ENCODE results near the gene DCC.
"Not testable (repeated sequence)": the region's sequence is repeated elsewhere in the genome, so short reads cannot be mapped to it uniquely, and the experiment has no call there.

Gene DCC

DNA sequence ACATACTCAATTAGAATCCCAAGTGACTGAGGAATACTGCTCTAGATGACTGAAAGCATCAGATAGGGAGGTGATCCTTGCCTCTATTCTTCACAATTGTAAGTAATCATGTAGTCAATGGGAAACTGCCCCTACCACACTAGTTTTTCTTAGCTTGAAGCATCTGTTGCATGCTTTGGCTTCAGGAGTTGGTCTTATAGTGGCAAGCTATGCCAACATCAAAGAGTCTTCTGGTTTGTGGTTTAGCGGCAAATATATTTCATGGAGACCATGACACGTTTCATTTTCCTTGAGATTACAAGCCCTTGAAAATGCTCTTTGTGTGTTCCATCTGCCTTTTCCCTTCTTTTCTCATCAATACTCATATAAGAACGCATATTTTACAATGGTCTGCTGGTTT lies 12.9 kb downstream of the DCC start:
- DNase-seq (ENCODE audit: low spot score) = no peak

DNA sequence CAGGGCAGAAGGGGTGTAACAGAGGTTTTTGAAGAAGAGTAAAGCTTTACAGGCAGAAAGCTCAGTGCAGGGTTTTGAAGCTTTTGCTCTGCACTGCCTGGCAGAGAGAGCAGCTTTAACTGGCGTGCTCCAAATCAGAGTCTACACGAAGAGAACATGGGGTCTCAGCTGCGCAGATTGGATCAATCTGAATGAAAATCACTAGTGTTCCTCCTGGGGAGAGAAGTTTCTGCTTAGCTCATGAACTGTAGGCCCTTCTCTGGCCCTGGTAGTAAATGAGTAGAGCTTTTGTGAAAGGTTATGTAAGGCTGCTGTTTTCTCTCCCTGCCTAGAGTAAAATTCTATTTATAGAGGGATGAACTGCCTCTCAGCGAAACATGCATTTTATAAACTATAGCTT lies 13.6 kb downstream of the DCC start:
- no peak for DNase-seq (ENCODE audit: low spot score)

DNA sequence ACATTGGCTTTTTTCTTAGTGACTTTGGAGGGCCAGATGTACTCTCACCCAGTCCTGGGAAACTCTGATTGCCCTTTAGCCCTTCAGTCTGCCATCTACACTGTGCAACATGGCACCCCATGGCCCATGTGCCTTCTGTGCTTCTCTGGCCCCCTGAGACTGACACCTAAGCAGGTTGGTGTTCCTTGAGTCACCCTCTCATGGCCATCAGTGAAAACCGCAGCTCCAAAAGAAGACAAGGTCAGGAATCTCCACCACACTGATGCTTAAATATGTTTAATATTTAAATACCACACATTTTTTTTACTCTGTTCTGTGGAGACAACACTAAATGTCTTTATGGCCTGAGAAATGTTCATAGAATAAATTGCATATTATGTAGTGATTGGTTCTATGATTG lies 23.9 kb downstream of the DCC start:
- DNase-seq (ENCODE audit: low spot score) = no peak

DNA sequence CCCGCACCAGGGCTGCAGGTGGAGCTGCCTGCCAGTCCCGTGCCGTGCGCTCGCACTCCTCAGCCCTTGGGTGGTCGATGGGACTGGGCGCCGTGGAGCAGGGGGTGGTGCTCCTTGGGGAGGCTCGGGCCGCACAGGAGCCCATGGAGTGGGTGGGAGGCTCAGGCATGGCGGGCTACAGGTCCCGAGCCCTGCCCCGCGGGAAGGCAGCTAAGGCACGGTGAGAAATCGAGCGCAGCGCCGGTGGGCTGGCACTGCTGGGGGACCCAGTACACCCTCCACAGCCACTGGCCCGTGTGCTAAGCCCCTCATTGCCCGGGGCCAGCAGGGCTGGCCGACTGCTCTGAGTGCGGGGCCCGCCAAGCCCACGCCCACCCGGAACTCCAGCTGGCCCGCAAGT lies 26.9 kb downstream of the DCC start:
- not testable (repeated sequence) for DNase-seq (ENCODE audit: low spot score)

DNA sequence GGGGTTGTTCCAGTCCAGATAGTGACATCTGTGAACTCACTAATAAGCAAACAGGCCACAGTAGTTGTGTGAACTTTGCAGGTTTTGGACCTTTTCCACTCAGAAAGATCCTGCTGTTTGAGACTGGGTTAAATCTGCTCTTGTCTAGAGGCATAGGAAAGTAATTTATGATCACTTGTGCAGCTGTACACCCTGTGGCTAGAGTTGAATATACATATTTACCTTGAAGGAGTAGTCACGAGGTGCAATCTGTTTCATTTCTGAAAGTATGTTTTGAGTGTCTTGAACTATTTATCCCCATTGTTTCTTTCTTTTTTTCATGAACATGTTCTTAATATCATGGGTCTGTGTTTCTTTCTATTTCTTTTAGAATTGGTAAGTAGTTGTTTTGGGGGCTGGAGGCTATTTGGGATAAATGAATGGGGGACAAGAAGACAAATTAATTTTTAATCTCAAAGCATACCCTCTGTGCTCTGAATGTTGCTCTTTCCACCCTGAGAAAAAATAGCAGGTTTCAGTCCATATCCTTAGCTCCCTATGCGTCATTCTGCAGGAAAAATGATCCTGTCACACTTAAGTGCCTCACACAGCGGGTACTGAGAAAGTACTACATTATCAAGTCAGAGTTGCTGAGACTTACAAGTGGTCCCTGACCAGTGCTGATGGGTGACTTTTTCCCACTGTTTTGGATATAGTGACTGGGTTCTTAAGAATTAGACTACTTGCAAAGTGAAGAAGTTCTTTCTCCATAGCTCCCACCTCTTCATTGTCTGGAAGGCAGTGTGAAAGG lies 28.2 kb downstream of the DCC start:
- DNase-seq (ENCODE audit: low spot score) = no peak

DNA sequence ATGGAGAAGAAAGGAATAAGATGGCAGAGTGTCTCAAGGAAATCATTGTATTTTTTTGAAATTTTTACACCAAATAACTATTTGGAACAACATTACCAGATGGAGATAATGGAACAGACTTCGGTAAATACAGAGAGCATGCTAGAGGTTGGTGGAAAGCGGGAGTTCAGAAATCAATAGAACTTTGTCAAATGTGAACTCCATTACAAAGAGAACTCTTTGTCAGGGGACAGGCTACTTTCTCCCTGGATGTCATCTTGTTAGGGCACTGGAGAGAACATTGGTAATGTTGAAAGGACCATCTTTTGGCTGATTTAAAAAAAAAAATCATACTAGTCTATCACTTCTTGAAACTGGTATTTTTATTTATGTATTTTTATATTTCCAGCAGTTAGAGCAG lies 30.8 kb downstream of the DCC start:
- no peak for DNase-seq (ENCODE audit: low spot score)

DNA sequence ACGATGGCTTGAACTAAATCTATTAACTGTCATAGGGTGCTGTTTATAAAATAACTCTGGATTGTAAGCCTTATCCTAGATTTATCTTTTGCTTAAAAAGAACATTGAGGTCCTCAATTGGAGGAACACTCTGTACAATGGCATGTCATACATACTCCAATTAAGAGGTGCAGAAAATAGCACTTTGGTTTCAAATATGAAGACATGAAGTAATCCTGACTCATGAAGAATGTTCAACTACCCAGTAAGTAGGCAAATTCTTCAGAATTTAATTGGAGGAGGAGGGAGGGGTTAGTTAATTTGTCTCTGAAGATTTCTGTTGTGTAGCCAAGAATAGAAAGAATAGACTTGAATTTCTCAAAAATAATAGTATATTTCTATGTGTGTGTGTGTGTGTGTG lies 36.1 kb downstream of the DCC start:
- DNase-seq (ENCODE audit: low spot score) = no peak

DNA sequence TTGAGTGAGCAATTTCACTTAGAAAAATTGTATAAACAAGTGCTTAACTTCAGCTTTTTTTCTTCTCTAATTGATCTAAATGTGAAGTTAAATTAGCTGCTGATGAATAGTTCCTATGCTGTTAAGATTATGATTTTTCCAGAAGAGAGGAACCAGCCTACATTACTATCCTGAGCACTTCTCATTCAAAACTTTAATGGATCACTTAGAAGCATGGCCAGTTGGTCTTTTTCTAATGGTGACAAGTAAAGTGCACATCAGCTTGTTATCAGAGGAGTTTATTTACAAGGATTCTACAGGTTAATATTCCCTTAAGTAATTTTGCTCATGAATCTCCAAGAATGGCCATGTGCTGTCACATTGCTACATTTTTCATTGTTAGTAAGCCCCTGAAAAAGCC lies 37.1 kb downstream of the DCC start:
- DNase-seq (ENCODE audit: low spot score) = no peak

DNA sequence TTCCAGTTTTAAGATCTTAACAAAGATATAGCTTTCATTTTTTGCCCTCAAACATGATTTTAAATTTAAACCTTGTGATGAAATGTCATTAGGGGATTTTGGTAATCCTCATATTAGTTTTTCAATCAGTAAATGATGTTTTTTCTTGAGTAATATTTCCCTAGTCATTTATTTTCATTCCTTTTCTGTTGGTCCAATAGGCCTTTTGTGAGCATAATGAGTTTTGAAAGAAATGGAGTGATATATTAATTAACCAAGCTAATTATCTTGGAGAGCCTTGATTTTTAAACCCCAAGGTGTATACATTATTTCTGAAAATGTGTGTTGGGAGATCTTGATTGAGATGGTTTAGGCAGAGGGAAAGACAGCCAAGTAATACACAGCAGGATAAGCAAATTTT lies 46.3 kb downstream of the DCC start:
- DNase-seq (ENCODE audit: low spot score) = no peak

DNA sequence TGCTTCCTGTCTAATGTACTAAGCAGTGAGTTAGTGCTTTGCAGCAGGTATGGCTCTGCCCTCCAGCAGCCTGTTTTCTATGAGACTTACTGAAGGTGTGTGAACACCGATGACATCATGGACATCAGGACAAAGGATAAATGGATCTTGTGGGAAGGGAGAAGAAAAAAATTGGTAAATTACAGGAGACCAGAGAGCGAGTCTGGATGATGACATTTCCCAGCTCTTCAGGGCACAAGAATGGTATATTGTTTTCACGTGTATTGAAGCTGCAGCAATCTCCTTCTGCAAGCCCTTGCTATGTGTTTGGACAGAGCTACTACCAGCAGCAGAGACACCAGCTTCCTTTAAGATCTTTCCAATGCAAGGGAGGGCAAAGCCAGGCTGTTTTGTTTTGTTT lies 47.2 kb downstream of the DCC start:
- DNase-seq (ENCODE audit: low spot score) = no peak

DNA sequence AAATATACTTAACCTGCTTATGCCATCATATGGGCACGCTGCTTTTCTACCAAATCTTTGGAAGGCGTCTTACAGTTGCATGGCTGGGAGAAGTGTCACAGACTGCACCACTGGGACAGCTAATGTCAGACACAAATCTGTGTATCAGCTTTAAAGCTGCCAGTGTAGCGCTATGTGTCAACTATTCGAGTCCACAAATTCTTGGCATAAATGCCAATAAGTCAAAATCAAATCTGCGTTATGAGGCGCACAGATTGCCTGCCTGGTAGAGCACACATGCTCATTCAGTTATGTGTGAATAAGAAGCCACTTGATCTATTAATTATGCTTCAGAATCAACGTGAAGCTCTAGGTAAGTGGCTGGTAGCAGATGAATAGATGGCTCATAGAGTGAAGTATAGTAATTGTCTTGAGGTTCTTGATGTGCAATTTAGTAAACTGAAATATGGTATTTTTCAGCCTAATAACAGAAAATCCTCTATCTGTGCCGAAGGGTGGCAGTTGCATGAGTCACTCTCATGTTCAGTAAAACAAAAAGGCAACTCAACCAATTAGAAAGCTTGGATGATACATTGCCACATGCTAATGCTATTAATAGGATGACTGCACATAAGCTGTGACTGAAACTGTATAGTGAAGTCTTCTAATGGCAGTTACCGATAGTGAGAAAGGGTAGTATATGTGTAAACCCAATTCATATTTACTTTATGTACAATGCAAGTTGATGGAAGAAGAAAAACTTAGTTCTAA lies 52.0 kb downstream of the DCC start:
- DNase-seq (ENCODE audit: low spot score) = no peak

DNA sequence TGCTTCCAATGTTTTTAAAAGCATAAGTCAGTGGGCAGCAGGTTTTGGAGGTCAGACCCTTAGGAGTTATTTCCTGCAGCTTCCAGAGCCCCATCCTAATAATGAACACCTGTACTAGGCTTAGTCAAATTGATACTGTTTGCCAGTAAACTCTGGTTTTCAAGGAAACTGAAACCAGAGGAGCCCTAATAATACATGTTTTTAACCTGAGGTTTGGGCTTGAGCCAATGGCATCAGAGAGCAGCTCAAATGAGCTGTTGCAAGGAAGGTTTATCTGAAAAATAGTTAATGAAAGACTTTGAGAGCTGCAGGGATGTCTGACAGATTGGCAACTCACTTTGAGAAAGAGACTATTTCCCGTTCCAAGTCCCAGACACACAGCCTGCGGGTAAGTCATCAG lies 54.6 kb downstream of the DCC start:
- no peak for DNase-seq (ENCODE audit: low spot score)

DNA sequence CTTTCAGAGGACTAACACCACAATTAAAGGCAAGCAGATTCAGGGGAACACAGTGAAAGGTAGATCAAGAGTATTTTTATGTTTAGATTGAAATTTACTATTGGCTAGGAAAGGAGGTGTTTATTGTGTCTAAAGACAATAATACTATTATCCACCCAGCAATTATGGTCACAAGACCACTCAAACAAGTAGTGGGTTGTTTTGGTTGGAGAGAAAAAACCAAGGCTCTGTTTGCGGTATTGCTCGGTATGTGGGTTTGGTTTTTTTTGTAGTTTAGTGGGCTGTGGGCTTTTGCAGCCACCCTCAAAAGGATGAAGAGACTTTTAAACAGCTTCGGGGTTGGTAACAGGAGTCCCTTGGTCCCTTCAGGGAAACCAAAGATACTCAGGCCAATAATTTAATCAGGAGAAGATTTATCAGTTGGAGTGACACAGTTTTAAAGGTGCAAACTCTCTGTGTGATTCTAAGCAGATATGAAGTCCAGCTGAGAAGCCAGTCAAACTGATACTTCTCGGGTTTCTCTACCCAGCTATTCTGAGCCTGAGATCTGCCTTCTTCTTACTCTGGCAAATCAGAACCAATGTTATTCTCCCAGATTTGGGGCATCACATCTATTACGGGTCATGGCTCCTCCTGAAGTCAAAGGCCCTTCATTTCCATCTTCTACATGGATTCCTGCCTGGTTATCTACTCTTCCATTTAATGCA lies 55.3 kb downstream of the DCC start:
- DNase-seq (ENCODE audit: low spot score) = no peak

DNA sequence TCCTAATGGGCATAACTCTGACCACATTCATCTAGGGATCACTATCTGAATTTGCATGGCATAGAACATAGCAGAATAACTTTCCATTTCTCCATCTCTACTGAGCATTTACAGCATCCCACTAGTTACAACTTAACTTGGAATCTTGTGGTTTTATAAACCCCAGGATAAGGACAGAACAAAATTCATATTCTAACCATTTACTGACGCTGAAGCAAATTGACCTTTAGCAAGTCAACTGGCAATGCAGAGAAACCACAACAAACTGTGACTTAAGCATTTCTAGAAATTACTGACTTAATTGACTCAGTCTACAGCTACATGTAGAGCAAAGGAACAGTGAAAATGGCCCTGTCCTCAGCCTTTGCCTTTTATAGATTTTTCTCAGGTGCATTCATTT lies 61.2 kb downstream of the DCC start:
- no peak for DNase-seq (ENCODE audit: low spot score)

DNA sequence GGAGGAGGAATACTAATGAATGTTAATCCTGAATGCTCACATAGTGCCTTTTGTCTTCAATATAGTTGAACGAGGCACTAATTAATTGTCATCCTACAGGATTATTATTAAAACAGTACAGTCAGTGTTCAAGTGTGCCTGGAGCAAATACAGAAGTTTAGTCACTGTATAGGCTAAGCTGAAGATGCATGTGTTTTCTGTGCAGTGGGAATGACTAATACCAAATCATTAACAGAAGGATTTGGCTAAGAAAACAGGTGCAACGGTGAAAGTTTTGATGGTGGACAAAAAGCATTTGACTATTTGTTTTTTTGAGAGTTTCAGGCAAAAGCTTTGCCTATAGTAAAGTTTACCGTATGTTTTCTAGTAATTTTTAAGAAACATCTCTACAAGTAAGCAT lies 62.8 kb downstream of the DCC start:
- DNase-seq (ENCODE audit: low spot score) = no peak

DNA sequence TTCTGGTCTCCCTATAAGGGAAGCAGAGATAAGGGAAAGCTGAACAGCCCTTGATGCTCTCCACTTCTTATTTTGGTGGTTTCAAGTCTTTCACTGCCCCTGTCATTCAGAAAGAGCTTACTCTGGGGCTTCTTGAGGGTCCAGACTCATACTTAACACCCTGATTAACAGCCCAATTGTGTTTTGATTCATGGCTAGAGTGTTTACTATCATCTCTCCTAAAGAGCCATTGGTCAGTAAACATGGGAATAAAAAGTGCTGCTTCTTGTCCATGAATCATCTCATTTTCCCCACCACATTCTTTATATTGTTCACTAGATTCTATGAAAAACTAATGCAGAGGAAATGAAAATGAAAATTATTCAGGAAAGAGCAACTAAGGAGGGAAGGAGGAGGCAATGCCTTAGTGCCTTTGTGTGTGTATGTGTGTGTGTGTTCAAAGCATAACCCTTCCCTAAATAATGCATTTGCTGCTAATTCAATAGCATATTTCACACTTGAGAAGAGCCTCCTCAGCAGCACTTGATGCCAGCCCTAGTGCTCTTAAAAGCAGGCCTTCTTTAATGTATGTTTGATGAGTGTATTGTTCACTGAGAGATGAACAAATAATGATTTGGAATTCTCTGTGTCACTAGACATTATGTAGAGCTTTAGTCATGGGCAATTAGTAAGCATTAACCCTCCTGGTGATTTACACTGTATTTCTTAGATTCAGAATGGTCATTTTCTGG lies 63.5 kb downstream of the DCC start:
- peak; percentile 2 for DNase-seq (ENCODE audit: low spot score)

DNA sequence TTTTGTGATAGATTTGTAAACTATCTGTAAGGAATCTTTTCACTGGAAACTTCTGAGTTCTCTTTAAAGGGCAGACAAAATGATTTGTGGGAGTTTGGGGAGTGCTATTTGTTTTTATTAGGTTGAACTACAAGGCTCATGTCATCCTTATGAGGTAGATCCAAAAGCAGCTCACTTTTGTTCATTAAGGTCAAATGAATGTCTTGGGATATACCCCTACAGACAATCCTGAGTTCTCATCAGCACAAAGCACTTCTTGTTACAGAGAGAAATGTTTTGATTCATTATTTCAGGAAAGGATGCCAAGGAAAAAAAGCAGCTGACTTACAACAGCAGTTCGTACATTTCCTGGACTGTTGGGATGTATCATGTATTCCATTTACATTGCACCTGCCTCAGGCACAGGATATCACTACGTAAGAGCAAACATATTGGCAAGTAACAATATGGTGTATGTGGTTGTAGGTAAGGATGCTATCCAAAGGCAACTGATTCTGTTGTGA lies 68.9 kb downstream of the DCC start:
- DNase-seq (ENCODE audit: low spot score) = no peak

DNA sequence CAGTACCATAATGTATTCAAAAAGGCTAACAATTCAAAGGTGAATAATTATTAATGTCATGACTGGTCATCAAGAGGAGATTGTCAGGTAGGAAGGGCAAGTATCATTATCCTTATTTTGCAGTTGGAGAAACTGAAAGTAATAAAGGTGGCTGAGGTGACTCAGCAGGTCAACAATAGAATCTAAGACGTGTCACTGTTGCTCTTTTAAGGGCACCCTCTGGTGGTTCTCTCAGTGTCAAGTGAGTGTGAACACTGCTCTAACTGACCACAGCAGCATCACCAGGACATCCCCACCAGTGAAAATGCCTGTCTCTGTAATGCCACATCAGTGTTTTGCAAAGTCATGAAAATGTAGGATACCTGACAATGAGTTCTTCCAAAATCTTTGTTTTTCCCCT lies 69.7 kb downstream of the DCC start:
- peak; percentile 36 for DNase-seq (ENCODE audit: low spot score)

DNA sequence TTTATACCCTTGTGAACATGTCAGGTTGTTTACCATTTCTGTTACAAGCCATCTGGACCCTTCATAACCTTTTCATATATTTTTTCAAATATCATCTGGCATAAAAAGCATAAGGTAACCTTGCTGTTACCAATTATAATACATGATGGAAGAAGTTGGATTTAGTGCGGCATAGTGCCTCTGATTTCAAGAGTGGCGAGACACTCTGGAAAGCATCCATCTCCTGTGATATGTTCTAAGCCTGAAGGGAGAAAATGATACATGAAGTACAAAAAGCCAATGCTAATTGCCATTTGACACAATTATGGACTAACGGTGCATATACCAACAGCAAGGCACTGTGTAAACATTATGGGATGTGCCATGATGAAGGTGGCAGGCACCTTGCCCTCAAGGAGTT lies 75.1 kb downstream of the DCC start:
- no peak for DNase-seq (ENCODE audit: low spot score)

DNA sequence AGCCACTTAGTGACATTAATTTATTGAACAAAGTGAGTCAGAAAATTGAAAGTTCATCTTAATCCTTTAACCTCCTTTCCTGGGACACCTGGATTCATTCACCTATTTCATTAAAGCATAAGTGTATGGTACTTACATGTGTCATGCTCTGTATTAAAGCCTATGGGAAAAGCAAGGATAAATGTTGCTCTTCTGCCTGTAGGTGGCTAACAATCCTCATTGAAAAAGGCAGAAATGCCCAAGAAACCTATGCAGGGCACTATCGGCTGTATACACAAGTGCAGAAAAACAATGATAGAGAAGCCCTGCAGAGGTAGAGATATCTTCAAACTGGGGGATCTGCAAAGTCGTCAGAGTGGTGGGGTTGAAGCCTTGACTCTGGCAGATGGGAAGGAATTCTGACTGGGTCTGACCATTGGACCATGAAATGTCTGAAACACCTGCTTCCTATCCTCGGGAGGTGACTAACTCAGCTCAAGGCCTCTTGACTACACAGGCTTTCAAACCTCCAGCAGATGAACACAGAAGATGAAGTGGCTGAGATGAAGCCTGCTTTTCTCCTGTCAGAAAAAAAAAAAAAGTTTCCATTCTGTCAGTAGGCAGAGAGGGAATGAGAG lies 83.1 kb downstream of the DCC start:
- DNase-seq (ENCODE audit: low spot score) = peak; percentile 2

DNA sequence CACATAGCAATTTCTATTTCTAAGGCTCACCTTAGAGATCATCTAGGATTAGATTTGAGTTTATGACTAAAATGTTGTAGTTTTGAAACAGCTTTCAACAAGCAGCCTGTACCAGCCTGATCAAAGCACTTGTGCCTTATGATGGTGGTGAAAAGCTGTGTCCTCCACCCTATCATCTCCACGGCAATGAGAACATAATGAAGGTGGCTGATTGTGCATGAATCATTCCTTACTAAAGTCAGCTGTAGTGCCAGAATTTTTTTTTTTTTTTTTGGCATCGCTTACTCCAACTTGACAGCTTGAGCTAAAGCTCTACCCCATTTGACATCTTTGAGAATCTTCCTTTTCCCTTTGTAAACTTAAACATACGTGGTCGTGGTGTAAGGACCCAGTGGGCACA lies 86.0 kb downstream of the DCC start:
- DNase-seq (ENCODE audit: low spot score) = no peak

DNA sequence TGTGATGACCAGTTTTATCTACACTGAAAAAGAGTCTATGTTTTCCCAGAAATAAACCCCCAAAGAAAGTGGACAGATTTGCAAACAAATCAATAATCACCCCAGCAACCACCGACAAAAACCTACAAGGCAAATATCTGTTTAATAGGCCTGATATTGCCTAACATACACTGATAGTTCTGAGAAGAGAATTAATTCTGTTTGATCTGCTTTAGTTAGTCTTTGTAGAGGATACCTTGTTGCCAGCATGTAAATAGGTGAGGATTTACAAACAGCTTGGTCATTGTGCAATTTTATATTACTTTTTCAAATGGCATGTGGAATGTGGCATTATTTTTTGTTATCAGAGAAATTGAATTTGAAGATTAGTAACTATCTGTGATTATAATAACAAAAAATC lies 86.5 kb downstream of the DCC start:
- no peak for DNase-seq (ENCODE audit: low spot score)
